Smooth muscle cell (in vitro differentiated cells): ENCODE measurements around the gene PITPNC1. TPM values are rescaled to one million over a fixed set of nuclear protein-coding genes. Genes with fewer than 3 reads are reported as not detected.
"Not testable (repeated sequence)": the region's sequence is repeated elsewhere in the genome, so short reads cannot be mapped to it uniquely, and the experiment has no call there.

Experiments
- DNase-seq: peaks from one replicate; lab custom pipeline; 2025; ENCODE audit not compliant: unreplicated experiment; lab: John Stamatoyannopoulos, UW
- H2AFZ ChIP-seq: fragments of 200-600 bp; sonication (generic); 2 replicates; pipeline ENCODE4 v1.6.0; 2016; ENCODE audit warnings: antibody characterized with exemption, low read depth, mild to moderate bottlenecking
- H3F3A ChIP-seq: fragments of 200-600 bp; sonication (generic); 2 replicates; pipeline ENCODE4 v1.6.0; 2017; ENCODE audit warnings: antibody characterized with exemption, low read depth
- H3K27ac ChIP-seq: fragments of 200-600 bp; sonication (generic); 2 replicates; pipeline ENCODE4 v1.5.1; 2016; ENCODE audit warnings: low read depth, mild to moderate bottlenecking
- H3K27me3 ChIP-seq: fragments of 200-600 bp; sonication (generic); 2 replicates; pipeline ENCODE4 v1.6.1; 2016; ENCODE audit warnings: low read depth, mild to moderate bottlenecking
- H3K36me3 ChIP-seq: fragments of 200-600 bp; sonication (generic); 2 replicates; pipeline ENCODE4 v1.5.1; 2016; ENCODE audit warnings: low read depth
- H3K4me1 ChIP-seq: fragments of 200-600 bp; sonication (generic); 2 replicates; pipeline ENCODE4 v1.5.1; 2016; ENCODE audit warnings: low read depth
- H3K4me2 ChIP-seq: fragments of 200-600 bp; sonication (generic); 2 replicates; pipeline ENCODE4 v1.6.0; 2016; ENCODE audit warnings: mild to moderate bottlenecking
- H3K4me3 ChIP-seq: fragments of 200-600 bp; sonication (generic); 2 replicates; pipeline ENCODE4 v1.5.1; 2016; ENCODE audit warnings: mild to moderate bottlenecking
- H3K79me2 ChIP-seq: fragments of 200-600 bp; sonication (generic); 2 replicates; pipeline ENCODE4 v1.6.0; 2016; ENCODE audit warnings: low read depth, mild to moderate bottlenecking
- H3K9ac ChIP-seq: fragments of 200-600 bp; sonication (generic); 2 replicates; pipeline ENCODE4 v1.6.0; 2016; ENCODE audit warnings: low read depth
- H3K9me3 ChIP-seq: fragments of 200-600 bp; sonication (generic); replicated peaks from 2 replicates; pipeline ENCODE4 v1.5.1; 2016; ENCODE audit warnings: low read depth
- H4K20me1 ChIP-seq: fragments of 200-600 bp; sonication (generic); 2 replicates; pipeline ENCODE4 v1.6.0; 2016; ENCODE audit warnings: low read depth
- CTCF ChIP-seq: fragments of 200-600 bp; sonication (generic); IDR thresholded peaks from 2 replicates; pipeline ENCODE4 v1.5.1; 2017; ENCODE audit warnings: borderline replicate concordance, mild to moderate bottlenecking, antibody characterized with exemption; ENCODE audit not compliant: insufficient read depth, poor library complexity, severe bottlenecking
- WGBS: methylation state at CpG from one replicate; pipeline ENCODE4 v1.1.7; 2016; ENCODE audit warnings: low lambda C conversion rate; 5-methylcytosine and 5-hydroxymethylcytosine counted together
- polyA plus RNA-seq: library from polyadenylated mRNA; unstranded; fragments of >200 nt; fragmentation: Nextera tagmentation; extraction: Ambion mirVana; gene quantifications from 2 replicates; pipeline ENCODE4 v1.2.1, GENCODE V29; 2016
- total RNA-seq: library from RNA; depleted of rRNA; stranded (reverse); fragments of >200 nt; gene quantifications from 2 replicates; pipeline ENCODE4 v1.2.3, GENCODE V29; 2014

The PITPNC1 gene
- total and polyA plus RNA-seq, 2 experiments from 2014 or later, result 9.6 to 12.5 TPM

DNA sequence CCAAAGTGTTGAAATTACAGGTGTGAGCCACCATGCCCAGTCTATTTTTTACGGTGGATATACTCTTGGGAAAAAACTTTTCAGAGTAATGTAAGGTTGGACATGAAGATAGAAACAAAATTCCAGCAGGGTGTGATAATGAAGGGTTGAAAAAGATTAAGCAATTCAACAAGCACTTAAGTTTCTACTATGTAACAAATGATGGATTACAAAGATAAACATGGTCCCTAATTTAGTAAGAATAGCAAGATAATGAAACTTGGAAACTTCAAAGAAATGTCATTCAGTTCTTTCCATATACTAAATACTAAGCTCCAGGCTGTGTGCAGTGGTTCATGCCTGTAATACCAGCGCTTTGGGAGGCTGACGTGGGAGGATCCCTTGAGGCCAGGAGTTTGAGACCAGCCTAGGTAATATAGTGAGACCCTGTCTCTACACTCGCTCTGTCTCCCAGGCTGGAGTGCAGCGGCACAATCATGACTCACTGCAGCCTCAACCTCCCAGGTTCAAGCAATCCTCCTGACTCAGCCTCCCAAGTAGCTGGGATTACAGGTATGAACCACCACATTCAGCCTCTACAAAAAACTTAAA, 41.7 kb upstream of the PITPNC1 start:
- Histone ChIP-seq H3K4me2 (no peak overlapping the region), H3K27ac (no peak overlapping the region), H3F3A (peaks cover 6% of the 10 kb centered on the region), H3K4me3 (no peak overlapping the region), H3K79me2 (no peaks in the 10 kb centered on the region), H3K27me3 (no peaks in the 10 kb centered on the region), H2AFZ (no peak overlapping the region), H4K20me1 (no peaks in the 10 kb centered on the region), H3K9me3 (no peaks in the 10 kb centered on the region), H3K9ac (no peak overlapping the region), H3K4me1 (no peaks in the 10 kb centered on the region), H3K36me3 (peaks cover 3% of the 10 kb centered on the region)
- DNase-seq, result no peak
- WGBS, result 95% methylated on average over 5 of the region's 5 CpGs
- TF ChIP-seq CTCF, result no peak

GRCh38 chr17:67336859-67337258, 40.2 kb upstream of the PITPNC1 start:
- H3K27me3 ChIP-seq, result no peaks in the 10 kb centered on the region
- H3K27ac ChIP-seq, result no peak overlapping the region
- 87% methylated on average over 12 of the region's 12 CpGs for WGBS

GRCh38 chr17:67338353-67338752, 38.7 kb upstream of the PITPNC1 start:
- H4K20me1 ChIP-seq, H3K27ac ChIP-seq, H3K79me2 ChIP-seq, H3K4me1 ChIP-seq, H3K4me2 ChIP-seq, H3F3A ChIP-seq, DNase-seq, H3K27me3 ChIP-seq, H2AFZ ChIP-seq, H3K4me3 ChIP-seq, H3K9me3 ChIP-seq, H3K9ac ChIP-seq: not testable (repeated sequence)
- 97% methylated on average over 7 of the region's 7 CpGs for WGBS
- peaks cover 17% of the 10 kb centered on the region for H3K36me3 ChIP-seq

More at GRCh38 chr17:67336859-67337258, 40.2 kb upstream of the PITPNC1 start:
- Histone ChIP-seq H2AFZ (no peak overlapping the region), H4K20me1 (no peaks in the 10 kb centered on the region), H3K4me2 (no peak overlapping the region), H3K9me3 (no peaks in the 10 kb centered on the region), H3K79me2 (no peaks in the 10 kb centered on the region), H3K36me3 (peaks cover 7% of the 10 kb centered on the region), H3F3A (peaks cover 6% of the 10 kb centered on the region), H3K9ac (no peak overlapping the region), H3K4me1 (no peaks in the 10 kb centered on the region), H3K4me3 (no peak overlapping the region)
- no peak for DNase-seq
- no peak for TF ChIP-seq CTCF

- no peak for DNase-seq
- Histone ChIP-seq H3K27me3 (no peaks in the 10 kb centered on the region), H3K4me2 (no peak overlapping the region), H4K20me1 (peaks cover 8% of the 10 kb centered on the region), H3K9ac (no peak overlapping the region), H3K9me3 (no peaks in the 10 kb centered on the region), H3K79me2 (no peaks in the 10 kb centered on the region), H3K36me3 (peaks cover 46% of the 10 kb centered on the region), H3K4me1 (no peaks in the 10 kb centered on the region), H3F3A (no peaks in the 10 kb centered on the region), H3K4me3 (no peak overlapping the region), H3K27ac (no peak overlapping the region), H2AFZ (no peak overlapping the region)
- WGBS, result 100% methylated on average over 5 of the region's 5 CpGs
- no peak for TF ChIP-seq CTCF
These were observed 33.8 kb upstream of the PITPNC1 start for GRCh38 chr17:67343237-67343636.
